ENCODE measurements around the gene CORO7. TPM values are rescaled to one million over a fixed set of nuclear protein-coding genes. Genes with fewer than 3 reads are reported as not detected.

CORO7 gene
- total and polyA plus RNA-seq, 9 of the 15 experiments (the other 6 are each of a cell fraction or from before 2014, with no cell fraction given), result 0.45 to 77.2 (median 18.7) TPM

GRCh38 chr16:4403133-4403949, 13.1 kb downstream of the CORO7 start:
- no peaks in the 10 kb centered on the region for H3K9me1 ChIP-seq (ENCODE audit: control insufficient read depth, insufficient read depth, low read length)
- H3K27ac ChIP-seq (ENCODE audit: extremely low read depth, low read depth, low read length), result no peak overlapping the region
- H3K79me2 ChIP-seq (ENCODE audit: control insufficient read depth, insufficient read depth, low read length), result no peaks in the 10 kb centered on the region; the same call in 2 of the 3 replicates
- H3K9ac ChIP-seq (ENCODE audit: insufficient read depth in 1 of 2, low read depth in 2 of 2, low read length in 2 of 2), result no peak overlapping the region
- in situ Hi-C loops (cut with MboI) (loop anchor here (5.0 kb wide), 1 partner anchor 41 kb away; no protein-coding TSS in a partner anchor), intact Hi-C loops (cut with micrococcal nuclease) (loop anchor here (5.0 to 10.0 kb wide), 3 partner anchors 141 to 419 kb away; no protein-coding TSS in a partner anchor)
- no peak for FAIRE-seq
- no peak for DNase-seq (ENCODE audit: extremely low read depth in 1 of 4, low spot score in 3 of 4)
- no peaks in the 10 kb centered on the region for H3K9me3 ChIP-seq (replicated peaks; ENCODE audit: control insufficient read depth, insufficient read depth, low read depth, low read length)
- no peak overlapping the region for H2AFZ ChIP-seq (ENCODE audit: low read depth, low read length)
- CTCF ChIA-PET (ENCODE audit: low intra/inter-chr PET ratio), result interaction anchor here (0.8 to 6.4 kb wide), 5 partner anchors 44 to 140 kb away, joined by 3 to 70 read pairs (median 3); no protein-coding TSS in a partner anchor
- no peak for ATAC-seq
- no peak overlapping the region for H3K4me3 ChIP-seq
- POLR2A ChIA-PET, result interaction anchor here (0.6 to 4.7 kb wide), 12 partner anchors 8 to 145 kb away, joined by 3 to 35 read pairs (median 4); partner anchors contain the start of gene CORO7
- 58% methylated on average over 21 of the region's 24 CpGs for WGBS (ENCODE audit: insufficient coverage, low coverage, missing lambda C conversion rate)
- peaks cover 79% of the 10 kb centered on the region; the same call in 2 of the 3 replicates for H3K36me3 ChIP-seq (ENCODE audit: control insufficient read depth, insufficient read depth, low read length)
- peaks cover 14% of the 10 kb centered on the region; the same call in 1 of the 2 replicates for H4K20me1 ChIP-seq (replicated peaks; ENCODE audit: control insufficient read depth, insufficient read depth, low read length)
- no TSS peak for BruUV-seq (replicated peaks)
- no peak overlapping the region for H3K4me2 ChIP-seq (ENCODE audit: insufficient read depth, low read length)
- H3K27me3 ChIP-seq (ENCODE audit: control insufficient read depth in 2 of 2, insufficient read depth in 2 of 2, low read length in 2 of 2), result no peaks in the 10 kb centered on the region
- peaks cover 0 to 29% of the 10 kb centered on the region in 2 experiments; a peak in 2 of 5 replicates for H3K4me1 ChIP-seq (replicated peaks in 1 of 2; ENCODE audit: control insufficient read depth in 2 of 2, insufficient read depth in 2 of 2, low read length in 2 of 2)
- no peak for TF ChIP-seq EHMT2 (IDR thresholded peaks at IDR 0.05)
- TF ChIP-seq ETV5 (CRISPR knock-in tag; IDR thresholded peaks at IDR 0.05; ENCODE audit: low read depth), result no peak
- TF ChIP-seq GATA2 (CRISPR knock-in tag; IDR thresholded peaks at IDR 0.05), result no peak
- TF ChIP-seq SRSF3 (IDR thresholded peaks at IDR 0.05; ENCODE audit: insufficient read depth, low read length), result no peak
- no peak for TF ChIP-seq CBX1 (IDR thresholded peaks at IDR 0.05; ENCODE audit: low read depth)
- no peak for TF ChIP-seq ZBTB12 (CRISPR knock-in tag; IDR thresholded peaks at IDR 0.05)
- TF ChIP-seq CBX2 (IDR thresholded peaks at IDR 0.05; ENCODE audit: insufficient read depth, low read length, poor library complexity, severe bottlenecking), result no peak
- no peak for TF ChIP-seq AFF1 (IDR thresholded peaks at IDR 0.05; ENCODE audit: low read depth in 1 of 2, partially characterized antibody in 2 of 2)
- TF ChIP-seq ZBTB9 (CRISPR knock-in tag; IDR thresholded peaks at IDR 0.05), result no peak
- TF ChIP-seq CGGBP1 (CRISPR knock-in tag; IDR thresholded peaks at IDR 0.05), result no peak
- no peak for TF ChIP-seq SNAPC5 (CRISPR knock-in tag; IDR thresholded peaks at IDR 0.05)
- TF ChIP-seq KDM5B (IDR thresholded peaks at IDR 0.05; ENCODE audit: insufficient replicate concordance, low read depth, low read length), result no peak

All from K562 (cell line).